Progenitor cell of endocrine pancreas (in vitro differentiated cells): ENCODE results near the gene TTR. TPM values are rescaled to one million over a fixed set of nuclear protein-coding genes. Genes with fewer than 3 reads are reported as not detected.

Experiments used
- DNase-seq: peaks from one replicate; pipeline ENCODE4 v3.0.0; 2021; ENCODE audit warnings: low spot score; ENCODE audit not compliant: unreplicated experiment
- H3K27ac Mint-ChIP-seq: 2 replicates; pipeline ENCODE4 v1.8.0; 2021; ENCODE audit warnings: mild to moderate bottlenecking, moderate library complexity, mixed read lengths
- H3K27me3 Mint-ChIP-seq: 2 replicates; pipeline ENCODE4 v1.8.0; 2021; ENCODE audit warnings: mixed read lengths
- H3K36me3 Mint-ChIP-seq: 2 replicates; pipeline ENCODE4 v1.8.0; 2022; ENCODE audit warnings: mixed read lengths; ENCODE audit not compliant: insufficient read depth
- H3K4me1 Mint-ChIP-seq: 2 replicates; pipeline ENCODE4 v1.8.0; 2021; ENCODE audit warnings: low read depth, mixed read lengths
- H3K4me3 Mint-ChIP-seq: 2 replicates; pipeline ENCODE4 v1.8.0; 2021; ENCODE audit warnings: low read depth, mild to moderate bottlenecking, moderate library complexity, mixed read lengths
- H3K9me3 Mint-ChIP-seq: 2 replicates; pipeline ENCODE4 v1.8.0; 2021; ENCODE audit warnings: low read depth, mixed read lengths
- CTCF ChIP-seq: fragments of 200-600 bp; sonication (generic); IDR thresholded peaks from one replicate; pipeline ENCODE4 v1.5.0; 2021; ENCODE audit warnings: antibody characterized with exemption, mild to moderate bottlenecking; ENCODE audit not compliant: unreplicated experiment
- total RNA-seq: library from RNA; stranded (reverse); gene quantifications from 2 replicates; pipeline ENCODE4 v1.2.1, GENCODE V29; 2021

TTR gene
- total RNA-seq, 1 donor from 2014 or later: 150 TPM

- Mint-ChIP-seq H3K27ac (no peak overlapping the region), H3K27me3 (no peaks in the 10 kb centered on the region), H3K36me3 (no peaks in the 10 kb centered on the region), H3K4me1 (peaks cover 44% of the 10 kb centered on the region), H3K4me3 (no peak overlapping the region), H3K9me3 (no peaks in the 10 kb centered on the region)
- no peak for DNase-seq
- no peak for TF ChIP-seq CTCF
These were observed 20.4 kb downstream of the TTR start for GRCh38 chr18:31612124-31612523.

DNA sequence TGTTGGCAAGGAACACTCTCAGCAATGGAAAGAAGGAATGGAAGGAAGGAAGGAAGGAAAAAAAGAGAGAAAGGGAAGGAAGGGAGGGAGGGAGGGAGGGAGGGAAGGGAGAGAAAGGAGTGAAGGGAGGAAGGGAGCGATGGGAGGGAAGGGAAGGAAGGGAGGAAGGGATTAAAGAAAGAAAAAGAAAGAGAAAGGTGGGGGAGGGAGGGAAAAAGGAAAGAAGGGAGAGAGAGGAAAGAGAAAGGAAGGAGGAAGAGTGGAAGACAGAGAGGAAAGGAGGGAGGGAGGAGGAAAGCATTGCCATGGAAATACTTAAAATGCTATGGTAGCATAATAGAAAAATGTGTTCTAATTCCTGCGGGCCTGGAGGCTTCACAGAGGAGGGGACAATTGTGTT is 22.4 kb downstream of the TTR start:
- no peak for DNase-seq
- no peak overlapping the region for H3K27ac Mint-ChIP-seq
- peaks cover 2% of the 10 kb centered on the region for H3K36me3 Mint-ChIP-seq
- no peak for TF ChIP-seq CTCF
- peaks cover 7% of the 10 kb centered on the region for H3K9me3 Mint-ChIP-seq
- peaks cover 41% of the 10 kb centered on the region for H3K4me1 Mint-ChIP-seq
- H3K27me3 Mint-ChIP-seq: no peaks in the 10 kb centered on the region
- H3K4me3 Mint-ChIP-seq: no peak overlapping the region

GRCh38 chr18:31616586-31616985 is 24.9 kb downstream of the TTR start:
- H3K27me3 Mint-ChIP-seq: no peaks in the 10 kb centered on the region
- peaks cover 19% of the 10 kb centered on the region for H3K4me1 Mint-ChIP-seq
- H3K36me3 Mint-ChIP-seq: peaks cover 11% of the 10 kb centered on the region
- H3K4me3 Mint-ChIP-seq: no peak overlapping the region
- no peak overlapping the region for H3K27ac Mint-ChIP-seq
- no peak for DNase-seq
- no peak for TF ChIP-seq CTCF
- peaks cover 8% of the 10 kb centered on the region for H3K9me3 Mint-ChIP-seq

GRCh38 chr18:31617031-31617717 is 25.5 kb downstream of the TTR start:
- no peak for TF ChIP-seq CTCF
- DNase-seq: no peak
- Mint-ChIP-seq H3K27me3 (no peaks in the 10 kb centered on the region), H3K4me1 (peaks cover 14% of the 10 kb centered on the region), H3K36me3 (peaks cover 11% of the 10 kb centered on the region), H3K9me3 (peaks cover 8% of the 10 kb centered on the region), H3K27ac (no peak overlapping the region), H3K4me3 (no peak overlapping the region)

- Mint-ChIP-seq H3K4me1 (peaks cover 14% of the 10 kb centered on the region), H3K27me3 (no peaks in the 10 kb centered on the region), H3K36me3 (peaks cover 11% of the 10 kb centered on the region), H3K27ac (no peak overlapping the region), H3K4me3 (no peak overlapping the region), H3K9me3 (peaks cover 8% of the 10 kb centered on the region)
- DNase-seq: no peak
- TF ChIP-seq CTCF: no peak
These were observed 27.1 kb downstream of the TTR start for GRCh38 chr18:31618801-31619200.
